Fibroblast of pulmonary artery (primary cell): ENCODE data around the gene TAS2R40.
"Not testable (repeated sequence)": the region's sequence is repeated elsewhere in the genome, so short reads cannot be mapped to it uniquely, and the experiment has no call there.

Source experiments
- DNase-seq: peaks from one replicate; pipeline ENCODE4 v3.0.0-alpha.2; 2010; ENCODE audit warnings: low read depth
- H3K4me3 ChIP-seq: replicated peaks from 2 replicates; pipeline ENCODE4 v1.5.1; 2011; ENCODE audit warnings: low read depth, mild to moderate bottlenecking, control low read depth, low read length, moderate library complexity
- CTCF ChIP-seq: IDR thresholded peaks from 2 replicates; pipeline ENCODE4 v1.5.1; 2011; ENCODE audit warnings: mild to moderate bottlenecking, control low read depth, low read length, inconsistent platforms; ENCODE audit errors: missing control alignments

TAS2R40 gene

DNA sequence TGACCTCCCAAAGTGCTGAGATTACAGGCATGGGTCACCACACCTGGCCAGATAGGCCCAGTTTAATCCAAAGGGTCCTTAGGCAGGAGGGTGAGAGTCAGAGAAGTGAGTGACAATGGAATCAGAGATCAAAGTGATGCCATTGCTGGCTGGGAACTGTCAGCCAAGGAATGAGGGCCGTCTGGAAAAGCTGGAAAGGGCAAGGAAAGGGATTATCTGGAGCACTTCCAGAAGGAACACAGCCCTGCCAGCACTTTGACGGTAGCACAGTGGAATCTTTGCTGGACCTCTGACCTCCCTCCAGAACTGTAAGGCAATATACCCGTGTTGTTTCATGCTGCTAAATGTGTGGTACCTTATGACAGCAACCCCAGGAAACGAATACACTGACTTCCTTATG is 11.3 kb upstream of the TAS2R40 start:
- no peak overlapping the region for H3K4me3 ChIP-seq
- TF ChIP-seq CTCF = no peak
- peak; percentile 36 for DNase-seq

DNA sequence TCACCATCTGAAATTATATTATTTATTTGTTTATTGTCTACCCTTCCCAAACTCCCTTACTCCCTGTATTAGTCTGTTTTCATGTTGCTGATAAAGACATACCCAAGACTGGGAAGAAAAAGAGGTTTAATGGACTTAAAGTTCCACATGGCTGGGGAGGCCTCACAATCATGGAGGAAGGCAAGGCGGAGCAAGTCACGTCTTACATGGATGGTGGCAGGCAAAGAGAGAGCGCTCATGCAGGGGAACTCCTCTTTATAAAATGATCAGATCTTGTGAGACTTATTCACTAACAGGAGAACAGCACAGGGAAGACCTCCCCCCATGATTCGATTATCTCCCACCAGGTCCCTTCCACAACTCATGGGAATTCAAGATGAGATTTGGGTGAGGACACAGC is 8.4 kb upstream of the TAS2R40 start:
- DNase-seq, H3K4me3 ChIP-seq: not testable (repeated sequence)

GRCh38 chr7:143214789-143215679 is 6.8 kb upstream of the TAS2R40 start:
- no peak for TF ChIP-seq CTCF
- no peak overlapping the region for H3K4me3 ChIP-seq
- DNase-seq = peak; percentile 93

DNA sequence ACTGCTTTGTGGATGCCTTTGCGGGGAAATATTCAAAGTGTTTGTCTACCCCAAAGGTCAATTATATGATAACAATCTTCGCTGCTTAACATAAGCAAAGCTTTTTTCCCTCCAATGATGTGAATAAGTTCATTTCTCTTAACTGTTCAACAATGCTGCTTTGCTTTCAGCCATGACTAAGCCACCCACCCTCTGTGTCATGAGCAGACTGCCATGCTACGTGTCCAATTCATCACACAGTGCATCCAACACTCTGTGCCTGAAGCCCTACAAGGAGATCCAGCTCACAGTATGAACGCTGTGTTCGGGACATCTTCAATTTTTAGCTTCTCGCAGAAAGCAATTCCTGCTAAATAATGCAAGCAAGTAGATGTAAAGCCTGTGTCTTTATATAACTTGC is 5.7 kb upstream of the TAS2R40 start:
- no peak overlapping the region for H3K4me3 ChIP-seq
- DNase-seq = peak; percentile 4
- TF ChIP-seq CTCF = no peak

GRCh38 chr7:143216686-143217085 is 5.2 kb upstream of the TAS2R40 start:
- no peak for TF ChIP-seq CTCF
- no peak for DNase-seq

DNA sequence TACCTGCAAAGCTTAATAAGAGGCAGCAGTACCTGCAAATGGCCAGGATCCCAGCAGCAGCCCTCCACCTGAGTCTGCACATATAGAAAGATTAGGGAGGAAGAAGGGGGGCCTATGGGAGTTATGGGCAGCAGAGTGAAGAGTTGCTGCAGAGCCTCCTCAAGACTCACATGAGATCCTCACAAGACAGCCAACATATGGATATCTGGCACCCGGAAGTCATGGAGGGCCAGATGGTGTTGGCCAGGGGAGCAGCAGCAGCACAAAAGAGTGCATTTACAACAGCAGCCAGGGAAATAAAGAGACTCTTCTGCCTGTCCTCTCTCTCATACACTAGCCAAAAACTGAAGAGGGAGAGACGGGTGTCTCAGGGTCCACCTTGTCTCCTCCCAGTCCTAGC is 4.0 kb upstream of the TAS2R40 start:
- TF ChIP-seq CTCF = no peak
- H3K4me3 ChIP-seq = no peak overlapping the region
- DNase-seq = no peak

More at GRCh38 chr7:143216686-143217085, 5.2 kb upstream of the TAS2R40 start:
- no peak overlapping the region for H3K4me3 ChIP-seq

- no peak for TF ChIP-seq CTCF
- no peak overlapping the region for H3K4me3 ChIP-seq
- DNase-seq = no peak
Observed at GRCh38 chr7:143221286-143221685, 551 bp upstream of the TAS2R40 start.
